Kidney (tissue), 14 donors: Measurements from ENCODE around the gene MSL1. TPM values are rescaled to one million over a fixed set of nuclear protein-coding genes. Genes with fewer than 3 reads are reported as not detected.

Experiments used
- DNase-seq, 5 donors: peaks; one replicate each; pipeline ENCODE4 v3.0.0-alpha.2; 2013 to 2020
- FAIRE-seq: peaks from 2 replicates; lab custom pipeline; 2012; peaks lifted over from hg19 to GRCh38; lab: Jason Lieb, UNC
- H3K27ac ChIP-seq, 2 donors: one replicate each; pipeline ENCODE4 v1.7.0; 2013; ENCODE audit warnings: low read depth in 2 of 2, low read length in 2 of 2, inconsistent platforms in 1 of 2
- H3K27me3 ChIP-seq: one replicate; pipeline ENCODE4 v1.7.1; 2013; ENCODE audit warnings: low read length, inconsistent platforms; ENCODE audit not compliant: control insufficient read depth, insufficient read depth
- H3K36me3 ChIP-seq, 3 donors: one replicate each; pipeline versions ENCODE4 v1.7.0 to v1.7.1; 2013; ENCODE audit warnings: low read length in 3 of 3, control low read depth in 1 of 3, inconsistent platforms in 1 of 3; ENCODE audit not compliant: insufficient read depth in 3 of 3, control insufficient read depth in 2 of 3
- H3K4me1 ChIP-seq, 3 donors: one replicate each; pipeline versions ENCODE4 v1.7.0 to v1.7.1; 2013; ENCODE audit warnings: low read length in 3 of 3, inconsistent platforms in 1 of 3, low read depth in 1 of 3; ENCODE audit not compliant: control insufficient read depth in 2 of 3, insufficient read depth in 2 of 3
- H3K4me3 ChIP-seq, 3 donors: one replicate each; pipeline versions ENCODE4 v1.7.0 to v1.8.1; 2013; ENCODE audit warnings: low read length in 3 of 3, control low read depth in 1 of 3, inconsistent platforms in 1 of 3
- H3K9ac ChIP-seq, 3 donors: one replicate each; pipeline versions ENCODE4 v1.7.0 to v1.7.1; 2013; ENCODE audit warnings: low read length in 3 of 3, control low read depth in 1 of 3, inconsistent platforms in 1 of 3
- H3K9me3 ChIP-seq, 3 donors: one replicate each; pipeline versions ENCODE4 v1.7.0 to v1.7.1; 2013; ENCODE audit warnings: low read length in 3 of 3, control low read depth in 1 of 3, inconsistent platforms in 1 of 3; ENCODE audit not compliant: control insufficient read depth in 2 of 3, insufficient read depth in 1 of 3
- intact Hi-C: fragments of 100-400 bp; cut with DNase I; formaldehyde crosslinking; loops from one replicate; pipeline ENCODE4 v1.11.1; 2022
- polyA plus RNA-seq: library from polyadenylated mRNA; stranded (reverse); fragments of 350-450 nt; fragmentation: Illumina TruSeq; extraction: RNeasy Lipid Tissue Mini Kit (QIAGEN cat#74804); gene quantifications from one replicate; pipeline ENCODE4 v1.2.3, GENCODE V29; 2014; ENCODE audit warnings: low read depth, low replicate concordance; ENCODE audit not compliant: insufficient read depth
- total RNA-seq: library from RNA; stranded (reverse); fragmentation: NEBNext Ultra II Directional; extraction: Animal tissue kit (Norgen Biotek cat#: 25700); gene quantifications from one replicate; pipeline ENCODE4 v1.2.1, GENCODE V29; 2021
- TF ChIP-seq, protein P1 (sequence below): IDR thresholded peaks from 3 replicates; pipeline ENCODE4 v1.5.1; 2012; ENCODE audit warnings: mild to moderate bottlenecking, moderate library complexity, borderline replicate concordance; ENCODE audit not compliant: insufficient read depth; ENCODE audit errors: extremely low read depth
- donor health status: control.
- donor health status: control.
- donor health status: control.
- donor health status: control.
- donor health status: control.
- donor health status: DM: yes; HTN: yes; CAD: no.
- donor health status: Normal renal cell carcinoma (clear cell type).

Gene MSL1
- total and polyA plus RNA-seq, 2 donors from 2014 or later, result 34.9 to 75.4 TPM

DNA sequence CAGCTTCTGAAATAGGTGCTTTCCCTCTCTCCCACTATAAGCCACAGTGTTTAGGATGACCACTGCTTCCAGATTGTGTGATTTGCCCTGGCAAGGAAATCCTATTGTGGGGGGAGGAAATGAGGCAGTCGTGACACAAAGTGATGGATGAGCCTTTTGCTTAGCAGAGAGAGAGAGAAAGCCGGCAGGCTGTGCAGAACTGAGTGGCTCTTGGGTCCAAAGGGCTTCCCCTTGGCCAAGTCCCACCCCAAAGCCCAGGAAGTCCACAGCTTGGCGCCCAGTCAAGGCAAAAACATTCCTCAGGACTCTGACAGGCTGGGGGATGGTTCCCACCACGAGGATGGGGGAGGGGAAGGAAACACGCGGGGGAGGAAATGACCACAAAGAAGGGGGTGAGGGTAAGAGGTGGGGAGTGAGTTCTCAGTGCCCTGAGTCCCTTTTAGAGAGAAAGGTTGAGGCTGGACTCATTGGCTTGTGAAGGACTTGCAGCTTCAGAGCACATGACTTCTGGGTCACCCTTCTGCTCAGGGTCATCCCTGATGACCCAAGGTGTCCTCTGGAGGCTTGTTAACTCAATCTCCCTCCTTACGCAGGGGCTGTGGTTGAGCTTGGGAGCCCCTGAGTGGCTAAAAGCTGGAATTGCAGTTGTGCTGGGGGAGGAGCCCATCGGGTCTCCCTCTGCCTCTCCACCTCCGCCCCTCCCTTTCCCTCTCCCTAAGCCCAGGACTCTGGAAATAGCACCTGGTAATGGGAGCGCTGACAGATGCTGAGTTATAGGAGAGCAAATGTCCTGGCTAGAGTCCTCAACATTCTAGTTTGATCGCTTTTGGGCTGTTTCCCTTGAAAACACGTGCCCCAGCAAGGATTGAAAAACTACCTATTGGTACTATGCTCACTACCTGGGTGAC lies 10.3 kb upstream of the MSL1 start:
- Histone ChIP-seq H3K36me3 (no peaks in the 10 kb centered on the region), H3K9me3 (no peaks in the 10 kb centered on the region), H3K4me1 (peaks cover 16 to 60% (median 54%) of the 10 kb centered on the region in 3 donors), H3K27ac (peak overlapping the region; percentile 83 to 95), H3K27me3 (no peaks in the 10 kb centered on the region), H3K4me3 (peak overlapping the region; percentile 1 to 36 (median 25)), H3K9ac (peak overlapping the region in 2 of 3 donors; percentile 59 to 61)
- FAIRE-seq (no peak), DNase-seq (peak; percentile 94 to 98 (median 97))
- TF ChIP-seq, protein P1, sequence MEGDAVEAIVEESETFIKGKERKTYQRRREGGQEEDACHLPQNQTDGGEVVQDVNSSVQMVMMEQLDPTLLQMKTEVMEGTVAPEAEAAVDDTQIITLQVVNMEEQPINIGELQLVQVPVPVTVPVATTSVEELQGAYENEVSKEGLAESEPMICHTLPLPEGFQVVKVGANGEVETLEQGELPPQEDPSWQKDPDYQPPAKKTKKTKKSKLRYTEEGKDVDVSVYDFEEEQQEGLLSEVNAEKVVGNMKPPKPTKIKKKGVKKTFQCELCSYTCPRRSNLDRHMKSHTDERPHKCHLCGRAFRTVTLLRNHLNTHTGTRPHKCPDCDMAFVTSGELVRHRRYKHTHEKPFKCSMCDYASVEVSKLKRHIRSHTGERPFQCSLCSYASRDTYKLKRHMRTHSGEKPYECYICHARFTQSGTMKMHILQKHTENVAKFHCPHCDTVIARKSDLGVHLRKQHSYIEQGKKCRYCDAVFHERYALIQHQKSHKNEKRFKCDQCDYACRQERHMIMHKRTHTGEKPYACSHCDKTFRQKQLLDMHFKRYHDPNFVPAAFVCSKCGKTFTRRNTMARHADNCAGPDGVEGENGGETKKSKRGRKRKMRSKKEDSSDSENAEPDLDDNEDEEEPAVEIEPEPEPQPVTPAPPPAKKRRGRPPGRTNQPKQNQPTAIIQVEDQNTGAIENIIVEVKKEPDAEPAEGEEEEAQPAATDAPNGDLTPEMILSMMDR, result peak; percentile 94
- intact Hi-C loops, result loop anchor here (5.0 kb wide), 1 partner anchor 39 kb away; no protein-coding TSS in a partner anchor

DNA sequence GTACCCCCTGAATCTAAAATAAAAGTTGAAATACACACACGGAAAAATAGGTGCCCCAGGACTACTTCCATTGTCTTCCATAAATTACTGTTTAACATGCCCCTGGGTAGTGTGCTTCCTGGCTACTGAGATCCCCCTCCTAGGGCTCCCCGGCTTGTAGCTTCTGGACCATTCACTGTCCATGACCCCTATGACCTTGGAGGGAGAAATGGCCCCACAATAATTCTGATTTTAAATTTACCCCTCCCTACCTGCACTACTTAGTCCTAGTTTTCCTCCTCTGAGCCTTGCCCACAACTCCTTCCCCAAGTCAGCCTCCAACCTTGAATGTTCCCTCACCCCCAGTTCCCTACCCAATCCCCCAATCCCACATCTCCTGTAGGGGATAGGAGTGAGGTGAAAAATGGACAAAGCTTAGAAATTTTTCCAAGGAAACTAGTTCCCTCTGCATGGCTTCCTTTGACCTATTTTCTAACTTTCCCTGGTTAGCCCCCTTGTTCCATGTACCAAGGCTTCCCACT lies 9.5 kb upstream of the MSL1 start:
- Histone ChIP-seq H3K27ac (peak overlapping the region; percentile 83 to 95), H3K4me3 (peak overlapping the region in 1 of 3 donors; percentile 25), H3K9me3 (no peaks in the 10 kb centered on the region), H3K4me1 (peaks cover 15 to 56% (median 49%) of the 10 kb centered on the region in 3 donors), H3K9ac (peak overlapping the region in 2 of 3 donors; percentile 49 to 59), H3K36me3 (no peaks in the 10 kb centered on the region), H3K27me3 (no peaks in the 10 kb centered on the region)
- TF ChIP-seq, protein P1, result no peak
- intact Hi-C loops, result loop anchor here (5.0 kb wide), 1 partner anchor 40 kb away; no protein-coding TSS in a partner anchor
- FAIRE-seq (no peak), DNase-seq (peak in 2 of 5 donors; percentile 25 to 43)

DNA sequence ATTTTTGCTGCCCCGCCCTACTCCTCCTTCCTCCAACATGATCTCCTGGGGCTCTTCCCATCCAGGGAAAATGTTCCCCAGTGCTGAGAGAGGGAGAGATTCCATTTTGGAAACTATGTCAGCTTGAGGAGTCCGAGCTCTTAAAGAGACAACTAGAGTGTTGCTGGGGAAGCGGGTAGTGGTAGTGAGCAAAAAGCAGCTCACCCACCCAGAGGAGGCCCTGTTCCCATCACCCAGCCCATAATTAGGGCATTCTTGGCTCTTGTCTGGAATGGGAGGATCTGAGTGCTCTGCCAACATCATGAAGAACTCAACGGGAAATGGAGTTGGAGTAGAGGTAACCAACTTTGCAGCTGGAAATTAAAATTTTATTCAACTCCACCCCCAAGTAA lies 9.1 kb upstream of the MSL1 start:
- H3K27ac ChIP-seq, result peak overlapping the region; percentile 36 to 95
- DNase-seq (peak in 2 of 5 donors; percentile 13 to 18), FAIRE-seq (no peak)
- no peaks in the 10 kb centered on the region for H3K27me3 ChIP-seq
- peak overlapping the region in 2 of 3 donors; percentile 11 to 59 for H3K9ac ChIP-seq
- peaks cover 13 to 51% (median 44%) of the 10 kb centered on the region in 3 donors for H3K4me1 ChIP-seq
- H3K9me3 ChIP-seq, result no peaks in the 10 kb centered on the region
- intact Hi-C loops, result loop anchor here (5.0 kb wide), 1 partner anchor 40 kb away; no protein-coding TSS in a partner anchor
- TF ChIP-seq, protein P1, result no peak
- H3K4me3 ChIP-seq, result peak overlapping the region in 1 of 3 donors; percentile 45
- no peaks in the 10 kb centered on the region for H3K36me3 ChIP-seq
